B cell (primary cell): ENCODE measurements around the gene NFATC1. TPM values are rescaled to one million over a fixed set of nuclear protein-coding genes. Genes with fewer than 3 reads are reported as not detected.

Experiments
- ATAC-seq: fragments of 200-7000 bp; cut with Tn5 transposase; one replicate; pipeline ENCODE4 v1.10.0; 2021; ENCODE audit warnings: low read depth, mild to moderate bottlenecking, moderate number of reproducible peaks, moderate library complexity
- CTCF ChIA-PET: fragments of 350-600 bp; sonication (Branson Sonifier 250); formaldehyde crosslinking; loops from one replicate; lab custom pipeline; 2021; ENCODE audit warnings: antibody characterized with exemption, inconsistent platforms; lab: Charles Lee
- POLR2A ChIA-PET: fragments of 350-600 bp; sonication (Branson Sonifier 250); formaldehyde crosslinking; loops from one replicate; lab custom pipeline; 2021; ENCODE audit warnings: antibody characterized with exemption; lab: Charles Lee
- DNase-seq: peaks from one replicate; pipeline ENCODE4 v3.0.0; 2013
- H2AFZ ChIP-seq: 2 replicates; pipeline ENCODE4 v1.6.1; 2012; ENCODE audit warnings: mild to moderate bottlenecking, low read depth, low read length; ENCODE audit not compliant: insufficient read depth, poor library complexity, severe bottlenecking
- H3K27ac ChIP-seq, 2 donors: 1 replicate in 1 of 2; 2 replicates in 1 of 2; pipeline ENCODE4 v1.5.1; 2012 to 2013; ENCODE audit warnings: low read length in 2 of 2, mild to moderate bottlenecking in 2 of 2, moderate library complexity in 1 of 2
- H3K27me3 ChIP-seq, 4 experiments: fragments of 200-600 bp in 1 of 4; sonication (generic) in 1 of 4; replicated peaks in 1 of 4; 1 replicate in 2 of 4; 2 replicates in 2 of 4; pipeline versions ENCODE4 v1.6.1 to v1.7.0; 2013 to 2016; ENCODE audit warnings: low read length in 3 of 4, mild to moderate bottlenecking in 2 of 4, mixed read lengths in 1 of 4, moderate library complexity in 1 of 4; ENCODE audit not compliant: insufficient read depth in 4 of 4, control insufficient read depth in 3 of 4; ENCODE audit errors: control extremely low read depth in 1 of 4
- H3K36me3 ChIP-seq, 2 experiments: replicated peaks in 1 of 2; 1 replicate in 1 of 2; 2 replicates in 1 of 2; pipeline versions ENCODE4 v1.6.1 to v1.7.1; 2013; ENCODE audit warnings: low read length in 1 of 2; ENCODE audit not compliant: insufficient read depth in 2 of 2, control insufficient read depth in 1 of 2; ENCODE audit errors: control extremely low read depth in 1 of 2, extremely low read depth in 1 of 2
- H3K4me1 ChIP-seq, 2 donors: fragments of 200-600 bp in 1 of 2; sonication (generic) in 1 of 2; 1 replicate in 1 of 2; 2 replicates in 1 of 2; pipeline versions ENCODE4 v1.5.1 to v1.6.1; 2013 to 2017; ENCODE audit warnings: low read length in 2 of 2; ENCODE audit not compliant: control insufficient read depth in 2 of 2, insufficient read depth in 2 of 2
- H3K4me2 ChIP-seq: replicated peaks from 2 replicates; pipeline ENCODE3; 2012; ENCODE audit warnings: mild to moderate bottlenecking, low read depth, low read length; ENCODE audit not compliant: poor library complexity, severe bottlenecking
- H3K4me3 ChIP-seq, 5 experiments: fragments of 200-600 bp in 1 of 5; sonication (generic) in 1 of 5; 1 replicate in 3 of 5; 2 replicates in 2 of 5; pipeline versions ENCODE4 v1.5.1 to v1.7.0; 2011 to 2016; ENCODE audit warnings: low read length in 4 of 5, mild to moderate bottlenecking in 4 of 5, low read depth in 2 of 5, control low read depth in 1 of 5, moderate library complexity in 1 of 5; ENCODE audit not compliant: insufficient read depth in 1 of 5; ENCODE audit errors: control extremely low read depth in 1 of 5, extremely low read depth in 1 of 5
- H3K79me2 ChIP-seq: fragments of 200-600 bp; sonication (generic); one replicate; pipeline ENCODE4 v1.6.0; 2016; ENCODE audit warnings: low read length; ENCODE audit not compliant: control insufficient read depth, insufficient read depth
- H3K9ac ChIP-seq: fragments of 200-600 bp; sonication (generic); 2 replicates; pipeline ENCODE4 v1.6.1; 2017; ENCODE audit warnings: mild to moderate bottlenecking, low read length, moderate library complexity
- H3K9me3 ChIP-seq, 3 donors: one replicate each; pipeline versions ENCODE4 v1.6.1 to v1.7.1; 2013; ENCODE audit warnings: low read length in 2 of 3; ENCODE audit not compliant: control insufficient read depth in 2 of 3, insufficient read depth in 1 of 3; ENCODE audit errors: control extremely low read depth in 1 of 3
- H4K20me1 ChIP-seq: 2 replicates; pipeline ENCODE4 v1.6.0; 2012; ENCODE audit warnings: mild to moderate bottlenecking, low read length; ENCODE audit not compliant: insufficient read depth, control insufficient read depth, poor library complexity, severe bottlenecking
- H3K27ac Mint-ChIP-seq: one replicate; pipeline ENCODE4 v1.8.0; 2021; ENCODE audit warnings: mixed read lengths
- H3K27me3 Mint-ChIP-seq: one replicate; pipeline ENCODE4 v1.8.0; 2021; ENCODE audit warnings: mixed read lengths
- H3K4me1 Mint-ChIP-seq: one replicate; pipeline ENCODE4 v1.8.0; 2021; ENCODE audit warnings: mixed read lengths
- H3K4me3 Mint-ChIP-seq: one replicate; pipeline ENCODE4 v1.8.0; 2021; ENCODE audit warnings: mixed read lengths
- H3K9me3 Mint-ChIP-seq: one replicate; pipeline ENCODE4 v1.8.0; 2022; ENCODE audit warnings: mixed read lengths; ENCODE audit not compliant: insufficient read depth
- CTCF ChIP-seq: fragments of 200-600 bp; IDR thresholded peaks from one replicate; pipeline ENCODE4 v1.8.0; 2022; ENCODE audit warnings: antibody characterized with exemption, mild to moderate bottlenecking
- EZH2 ChIP-seq: IDR thresholded peaks from 2 replicates; pipeline ENCODE4 v1.6.1; 2012; ENCODE audit warnings: borderline replicate concordance, low read depth, mild to moderate bottlenecking, moderate library complexity, low read length; ENCODE audit not compliant: insufficient read depth, poor library complexity, severe bottlenecking
- WGBS: methylation state at CpG from one replicate; pipeline ENCODE4 v1.1.5; 2013; ENCODE audit warnings: missing lambda C conversion rate; ENCODE audit not compliant: insufficient coverage; 5-methylcytosine and 5-hydroxymethylcytosine counted together
- intact Hi-C: fragments of 100-400 bp; cut with micrococcal nuclease; formaldehyde crosslinking; loops from one replicate; pipeline ENCODE4 v1.10.0; 2022
- polyA plus RNA-seq: library from polyadenylated mRNA; depleted of rRNA; stranded (reverse); fragments of >200 nt; gene quantifications from 2 replicates; pipeline ENCODE4 v1.2.3, GENCODE V29; 2012
- total RNA-seq, 2 donors: library from RNA; stranded (reverse); fragments of 120-200 nt in 1 of 2; gene quantifications; 1 replicate in 1 of 2; 2 replicates in 1 of 2; pipeline versions ENCODE4 v1.2.3 to v1.2.4, GENCODE V29; 2013 to 2022

The NFATC1 gene
- total and polyA plus RNA-seq, 2 donors (not counting 1 experiment from before 2014, with no cell fraction given), result 32.2 to 108 TPM

- Histone ChIP-seq H3K27me3 (no peaks in the 10 kb centered on the region), H3K9me3 (peaks cover 12 to 35% (median 15%) of the 10 kb centered on the region in 3 donors), H3K79me2 (peaks cover 73% of the 10 kb centered on the region), H3K4me3 (no peak overlapping the region), H2AFZ (no peak overlapping the region), H3K36me3 (peaks cover 0 to 21% of the 10 kb centered on the region in 2 experiments), H3K4me1 (peaks cover 32 to 37% of the 10 kb centered on the region in 2 donors), H3K4me2 (no peak overlapping the region), H4K20me1 (peaks cover 29% of the 10 kb centered on the region), H3K27ac (peak overlapping the region in 1 of 2 donors; percentile 68), H3K9ac (no peak overlapping the region)
- WGBS, result 87% methylated on average over 16 of the region's 16 CpGs
- ChIA-PET CTCF (no interaction called here), POLR2A (interaction anchor here (1.7 to 3.2 kb wide), 2 partner anchors 29 to 52 kb away, joined by 5 to 9 read pairs; no protein-coding TSS in a partner anchor)
- Mint-ChIP-seq H3K27me3 (no peaks in the 10 kb centered on the region), H3K9me3 (peaks cover 8% of the 10 kb centered on the region), H3K4me3 (no peak overlapping the region), H3K27ac (peak overlapping the region; percentile 57), H3K4me1 (peaks cover 39% of the 10 kb centered on the region)
- intact Hi-C loops, result no loop called here
- TF ChIP-seq CTCF, result no peak
- no peak for DNase-seq
- no peak for ATAC-seq
Measured at GRCh38 chr18:79494936-79495335, 99.2 kb downstream of the NFATC1 start.

GRCh38 chr18:79495591-79496071, 99.9 kb downstream of the NFATC1 start:
- Mint-ChIP-seq H3K27ac (peak overlapping the region; percentile 84), H3K9me3 (peaks cover 8% of the 10 kb centered on the region), H3K4me3 (no peak overlapping the region), H3K4me1 (peaks cover 37% of the 10 kb centered on the region), H3K27me3 (no peaks in the 10 kb centered on the region)
- no peak overlapping the region for H3K9ac ChIP-seq
- H3K36me3 ChIP-seq, result peaks cover 0 to 18% of the 10 kb centered on the region in 2 experiments
- ChIA-PET CTCF (interaction anchor here (1.2 to 2.1 kb wide), 2 partner anchors 11 to 29 kb away, joined by 4 to 12 read pairs; no protein-coding TSS in a partner anchor), POLR2A (interaction anchor here (1.3 to 3.6 kb wide), 4 partner anchors 12 to 53 kb away, joined by 5 to 28 read pairs (median 10); no protein-coding TSS in a partner anchor)
- TF ChIP-seq CTCF (no peak), EZH2 (no peak)
- H3K27ac ChIP-seq, result peak overlapping the region; percentile 68
- H3K4me2 ChIP-seq, result peak overlapping the region; percentile 56
- intact Hi-C loops, result no loop called here
- DNase-seq (no peak), ATAC-seq (peak; percentile 5)
- no peak overlapping the region for H2AFZ ChIP-seq
- H3K27me3 ChIP-seq, result no peaks in the 10 kb centered on the region
- H3K4me1 ChIP-seq, result peaks cover 32% of the 10 kb centered on the region in 2 donors
- peaks cover 22% of the 10 kb centered on the region for H4K20me1 ChIP-seq
- H3K79me2 ChIP-seq, result peaks cover 66% of the 10 kb centered on the region
- H3K9me3 ChIP-seq, result peaks cover 12 to 35% (median 18%) of the 10 kb centered on the region in 3 donors
- peak overlapping the region in 1 of 5 experiments; percentile 33 for H3K4me3 ChIP-seq
- WGBS, result 96% methylated on average over 30 of the region's 37 CpGs
